ENCODE measurements around the gene GSK3A.
A peak's percentile ranks its signal among the peaks of the same experiment; 100 is the strongest.

GSK3A gene

GRCh38 chr19:42242512-42243409 lies at the start of gene GSK3A:
TSS of gene GSK3A (minus strand) at chr19:42242602. CDS start at chr19:42242465, 137 bp downstream.
- TF ChIP-seq ZFP3 (CRISPR knock-in tag; IDR thresholded peaks at IDR 0.05), result 0 out of 2 replicates have a peak, but pooled peaks have one; percentile 34
- TF ChIP-seq CSDC2 (CRISPR knock-in tag; IDR thresholded peaks at IDR 0.05), result no peak
- peak; percentile 36 for TF ChIP-seq TSHZ2 (CRISPR knock-in tag; IDR thresholded peaks at IDR 0.05)
- ATAC-seq, result peak; percentile 87

- no peak for ATAC-seq
- TF ChIP-seq SNAI2 (CRISPR knock-in tag; IDR thresholded peaks at IDR 0.05) (no peak), ISL1 (CRISPR knock-in tag; IDR thresholded peaks at IDR 0.05) (no peak), TCF4 (CRISPR knock-in tag; IDR thresholded peaks at IDR 0.05; ENCODE audit: borderline replicate concordance) (no peak), ZNF8 (CRISPR knock-in tag; IDR thresholded peaks at IDR 0.05) (no peak), RARB (CRISPR knock-in tag; IDR thresholded peaks at IDR 0.05) (no peak), CSDC2 (CRISPR knock-in tag; IDR thresholded peaks at IDR 0.05) (no peak), ESRRG (CRISPR knock-in tag; IDR thresholded peaks at IDR 0.05) (no peak), PPARA (CRISPR knock-in tag; IDR thresholded peaks at IDR 0.05; ENCODE audit: borderline replicate concordance) (no peak), GLIS3 (CRISPR knock-in tag; IDR thresholded peaks at IDR 0.05) (no peak), TOX (CRISPR knock-in tag; IDR thresholded peaks at IDR 0.05; ENCODE audit: borderline replicate concordance) (no peak)
Observed at GRCh38 chr19:42291435-42291810, 49.0 kb upstream of the GSK3A start.

- ATAC-seq, result peak; percentile 72
Observed at GRCh38 chr19:42290523-42291434, 48.4 kb upstream of the GSK3A start.

More at GRCh38 chr19:42290523-42291434, 48.4 kb upstream of the GSK3A start:
- TF ChIP-seq CSRNP3 (CRISPR knock-in tag; IDR thresholded peaks at IDR 0.05), result no peak
- no peak for TF ChIP-seq ZNF565 (CRISPR knock-in tag; conservative IDR thresholded peaks at IDR 0.05; ENCODE audit: low read depth)
- no peak for TF ChIP-seq PPARA (CRISPR knock-in tag; IDR thresholded peaks at IDR 0.05; ENCODE audit: borderline replicate concordance)
- no peak for TF ChIP-seq ZFP30 (CRISPR knock-in tag; IDR thresholded peaks at IDR 0.05)
- TF ChIP-seq ESRRG (CRISPR knock-in tag; IDR thresholded peaks at IDR 0.05), result no peak
- no peak for TF ChIP-seq TOX (CRISPR knock-in tag; IDR thresholded peaks at IDR 0.05; ENCODE audit: borderline replicate concordance)
- no peak for TF ChIP-seq OSR1 (CRISPR knock-in tag; IDR thresholded peaks at IDR 0.05)
- no peak for TF ChIP-seq TSHZ2 (CRISPR knock-in tag; IDR thresholded peaks at IDR 0.05)
- no peak for TF ChIP-seq POU6F1 (CRISPR knock-in tag; IDR thresholded peaks at IDR 0.05; ENCODE audit: borderline replicate concordance, low read depth)
- TF ChIP-seq RARB (CRISPR knock-in tag; IDR thresholded peaks at IDR 0.05), result no peak
- TF ChIP-seq ZFP3 (CRISPR knock-in tag; IDR thresholded peaks at IDR 0.05), result no peak
- TF ChIP-seq PATZ1 (CRISPR knock-in tag; IDR thresholded peaks at IDR 0.05; ENCODE audit: borderline replicate concordance), result no peak
- TF ChIP-seq SNAI2 (CRISPR knock-in tag; IDR thresholded peaks at IDR 0.05), result no peak
- no peak for TF ChIP-seq ZC3H10 (CRISPR knock-in tag; IDR thresholded peaks at IDR 0.05)
- no peak for TF ChIP-seq ISL1 (CRISPR knock-in tag; IDR thresholded peaks at IDR 0.05)
- TF ChIP-seq CSDC2 (CRISPR knock-in tag; IDR thresholded peaks at IDR 0.05), result no peak
- no peak for TF ChIP-seq ARNTL (CRISPR knock-in tag; IDR thresholded peaks at IDR 0.05; ENCODE audit: borderline replicate concordance, low read depth)
